ENCODE data around the gene CCS.

The CCS gene

GRCh38 chr11:66607126-66607834 is 14.3 kb downstream of the CCS start:
- H3K4me3 ChIP-seq (ENCODE audit: low read depth, low read length): peak overlapping the region; percentile 29; the same call in 1 of the 2 replicates
- H3K79me2 ChIP-seq (ENCODE audit: control insufficient read depth, insufficient read depth, low read length, unreplicated experiment): no peaks in the 10 kb centered on the region
- H3K36me3 ChIP-seq (ENCODE audit: insufficient read depth, low read length): 0 out of 2 replicates have a peak, but pooled peaks cover 3% of the 10 kb centered on the region
- peak overlapping the region; percentile 78 for H3K27ac ChIP-seq (ENCODE audit: low read depth, low read length)
- H3K4me1 ChIP-seq (ENCODE audit: control insufficient read depth, insufficient read depth, low read length, unreplicated experiment): peaks cover 23% of the 10 kb centered on the region
- no peak overlapping the region for H2AFZ ChIP-seq (ENCODE audit: low read length, unreplicated experiment)
- no peaks in the 10 kb centered on the region for H3K27me3 ChIP-seq (ENCODE audit: insufficient read depth, low read length)

- H2AFZ ChIP-seq (ENCODE audit: low read length, unreplicated experiment): no peak overlapping the region
- H3K36me3 ChIP-seq (ENCODE audit: insufficient read depth, low read length): 0 out of 2 replicates have a peak, but pooled peaks cover 3% of the 10 kb centered on the region
- no peak overlapping the region for H3K4me3 ChIP-seq (ENCODE audit: low read depth, low read length)
- no peaks in the 10 kb centered on the region for H3K79me2 ChIP-seq (ENCODE audit: control insufficient read depth, insufficient read depth, low read length, unreplicated experiment)
- peaks cover 19% of the 10 kb centered on the region for H3K4me1 ChIP-seq (ENCODE audit: control insufficient read depth, insufficient read depth, low read length, unreplicated experiment)
- H3K27me3 ChIP-seq (ENCODE audit: insufficient read depth, low read length): no peaks in the 10 kb centered on the region
- H3K27ac ChIP-seq (ENCODE audit: low read depth, low read length): no peak overlapping the region
Observed at GRCh38 chr11:66609721-66610617, 17.0 kb downstream of the CCS start.

- H3K4me1 ChIP-seq (ENCODE audit: control insufficient read depth, insufficient read depth, low read length, unreplicated experiment): peaks cover 11% of the 10 kb centered on the region
Observed at GRCh38 chr11:66612458-66612857, 19.5 kb downstream of the CCS start.

GRCh38 chr11:66614073-66614472 is 21.1 kb downstream of the CCS start:
- peaks cover 4% of the 10 kb centered on the region for H3K4me1 ChIP-seq (ENCODE audit: control insufficient read depth, insufficient read depth, low read length, unreplicated experiment)
- peaks cover 11% of the 10 kb centered on the region; the same call in 1 of the 2 replicates for H3K36me3 ChIP-seq (ENCODE audit: insufficient read depth, low read length)
- H2AFZ ChIP-seq (ENCODE audit: low read length, unreplicated experiment): no peak overlapping the region
- H3K27me3 ChIP-seq (ENCODE audit: insufficient read depth, low read length): no peaks in the 10 kb centered on the region
- peaks cover 34% of the 10 kb centered on the region for H3K79me2 ChIP-seq (ENCODE audit: control insufficient read depth, insufficient read depth, low read length, unreplicated experiment)
- no peak overlapping the region for H3K4me3 ChIP-seq (ENCODE audit: low read depth, low read length)
- no peak overlapping the region for H3K27ac ChIP-seq (ENCODE audit: low read depth, low read length)

More at GRCh38 chr11:66612458-66612857, 19.5 kb downstream of the CCS start:
- Histone ChIP-seq H3K36me3 (ENCODE audit: insufficient read depth, low read length) (peaks cover 2% of the 10 kb centered on the region; the same call in 1 of the 2 replicates), H2AFZ (ENCODE audit: low read length, unreplicated experiment) (no peak overlapping the region), H3K27me3 (ENCODE audit: insufficient read depth, low read length) (no peaks in the 10 kb centered on the region), H3K4me3 (ENCODE audit: low read depth, low read length) (no peak overlapping the region), H3K27ac (ENCODE audit: low read depth, low read length) (no peak overlapping the region), H3K79me2 (ENCODE audit: control insufficient read depth, insufficient read depth, low read length, unreplicated experiment) (peaks cover 18% of the 10 kb centered on the region)

- H2AFZ ChIP-seq (ENCODE audit: low read length, unreplicated experiment): peak within 1 kb of the TSS; percentile 62
- H3K4me3 ChIP-seq (ENCODE audit: low read depth, low read length): peak within 1 kb of the TSS; percentile 97
- no peaks in the 10 kb centered on the region for H3K27me3 ChIP-seq (ENCODE audit: insufficient read depth, low read length)
- H3K79me2 ChIP-seq (ENCODE audit: control insufficient read depth, insufficient read depth, low read length, unreplicated experiment): peaks cover 57% of the 10 kb centered on the region
- peak within 1 kb of the TSS; percentile 81 for H3K27ac ChIP-seq (ENCODE audit: low read depth, low read length)
- H3K36me3 ChIP-seq (ENCODE audit: insufficient read depth, low read length): peaks cover 11% of the 10 kb centered on the region; the same call in 1 of the 2 replicates
- H3K4me1 ChIP-seq (ENCODE audit: control insufficient read depth, insufficient read depth, low read length, unreplicated experiment): peaks cover 11% of the 10 kb centered on the region
Observed at GRCh38 chr11:66616379-66617154, 23.6 kb downstream of the CCS start, which contains the start of gene RBM14. RBM14 (plus strand) TSS chr11:66616630; CDS start chr11:66616721, 91 bp downstream.

GRCh38 chr11:66617155-66617834 is 24.3 kb downstream of the CCS start:
- Histone ChIP-seq H2AFZ (ENCODE audit: low read length, unreplicated experiment) (no peak overlapping the region), H3K36me3 (ENCODE audit: insufficient read depth, low read length) (peaks cover 11% of the 10 kb centered on the region; the same call in 1 of the 2 replicates), H3K4me1 (ENCODE audit: control insufficient read depth, insufficient read depth, low read length, unreplicated experiment) (peaks cover 11% of the 10 kb centered on the region), H3K79me2 (ENCODE audit: control insufficient read depth, insufficient read depth, low read length, unreplicated experiment) (peaks cover 64% of the 10 kb centered on the region), H3K27ac (ENCODE audit: low read depth, low read length) (peak overlapping the region; percentile 81), H3K4me3 (ENCODE audit: low read depth, low read length) (peak overlapping the region; percentile 97), H3K27me3 (ENCODE audit: insufficient read depth, low read length) (no peaks in the 10 kb centered on the region)

- Histone ChIP-seq H3K27ac (ENCODE audit: low read depth, low read length) (peak overlapping the region; percentile 48), H3K27me3 (ENCODE audit: insufficient read depth, low read length) (no peaks in the 10 kb centered on the region), H3K36me3 (ENCODE audit: insufficient read depth, low read length) (peaks cover 29% of the 10 kb centered on the region; the same call in 1 of the 2 replicates), H3K79me2 (ENCODE audit: control insufficient read depth, insufficient read depth, low read length, unreplicated experiment) (peaks cover 82% of the 10 kb centered on the region), H2AFZ (ENCODE audit: low read length, unreplicated experiment) (no peak overlapping the region), H3K4me1 (ENCODE audit: control insufficient read depth, insufficient read depth, low read length, unreplicated experiment) (peaks cover 17% of the 10 kb centered on the region), H3K4me3 (ENCODE audit: low read depth, low read length) (peak overlapping the region; percentile 97)
Observed at GRCh38 chr11:66619080-66619554, 26.1 kb downstream of the CCS start.

- Histone ChIP-seq H2AFZ (ENCODE audit: low read length, unreplicated experiment) (no peak overlapping the region), H3K79me2 (ENCODE audit: control insufficient read depth, insufficient read depth, low read length, unreplicated experiment) (peaks cover 98% of the 10 kb centered on the region), H3K27ac (ENCODE audit: low read depth, low read length) (no peak overlapping the region), H3K4me1 (ENCODE audit: control insufficient read depth, insufficient read depth, low read length, unreplicated experiment) (peaks cover 17% of the 10 kb centered on the region), H3K4me3 (ENCODE audit: low read depth, low read length) (no peak overlapping the region), H3K27me3 (ENCODE audit: insufficient read depth, low read length) (no peaks in the 10 kb centered on the region), H3K36me3 (ENCODE audit: insufficient read depth, low read length) (peaks cover 59% of the 10 kb centered on the region)
Observed at GRCh38 chr11:66624450-66624849, 31.5 kb downstream of the CCS start.

GRCh38 chr11:66625041-66625751 is 32.2 kb downstream of the CCS start:
- no peak overlapping the region for H3K4me3 ChIP-seq (ENCODE audit: low read depth, low read length)
- H2AFZ ChIP-seq (ENCODE audit: low read length, unreplicated experiment): no peak overlapping the region
- peaks cover 62% of the 10 kb centered on the region for H3K36me3 ChIP-seq (ENCODE audit: insufficient read depth, low read length)
- H3K79me2 ChIP-seq (ENCODE audit: control insufficient read depth, insufficient read depth, low read length, unreplicated experiment): peaks cover 100% of the 10 kb centered on the region
- peaks cover 14% of the 10 kb centered on the region for H3K4me1 ChIP-seq (ENCODE audit: control insufficient read depth, insufficient read depth, low read length, unreplicated experiment)
- no peak overlapping the region for H3K27ac ChIP-seq (ENCODE audit: low read depth, low read length)
- no peaks in the 10 kb centered on the region for H3K27me3 ChIP-seq (ENCODE audit: insufficient read depth, low read length)
